Stomach (tissue), 4 donors: ENCODE results near the gene OR4S1.
"Not testable (repeated sequence)": the region's sequence is repeated elsewhere in the genome, so short reads cannot be mapped to it uniquely, and the experiment has no call there.

ENCODE experiments used
- POLR2A ChIP-seq, 4 donors: fragments of 450-650 bp; IDR thresholded peaks; one replicate each; pipeline ENCODE4 v1.6.1; 2016; ENCODE audit warnings: antibody characterized with exemption in 4 of 4, control low read depth in 2 of 4, mild to moderate bottlenecking in 1 of 4, moderate library complexity in 1 of 4
- TF ChIP-seq, protein P1 (sequence below), 7 experiments: fragments of 450-650 bp in 4 of 7; fragments of 200-600 bp in 3 of 7; sonication (generic) in 3 of 7; IDR thresholded peaks; one replicate each; pipeline ENCODE4 v1.5.1; 2016 to 2019; ENCODE audit warnings: antibody characterized with exemption in 7 of 7, control low read depth in 2 of 7, mild to moderate bottlenecking in 1 of 7

DNA sequence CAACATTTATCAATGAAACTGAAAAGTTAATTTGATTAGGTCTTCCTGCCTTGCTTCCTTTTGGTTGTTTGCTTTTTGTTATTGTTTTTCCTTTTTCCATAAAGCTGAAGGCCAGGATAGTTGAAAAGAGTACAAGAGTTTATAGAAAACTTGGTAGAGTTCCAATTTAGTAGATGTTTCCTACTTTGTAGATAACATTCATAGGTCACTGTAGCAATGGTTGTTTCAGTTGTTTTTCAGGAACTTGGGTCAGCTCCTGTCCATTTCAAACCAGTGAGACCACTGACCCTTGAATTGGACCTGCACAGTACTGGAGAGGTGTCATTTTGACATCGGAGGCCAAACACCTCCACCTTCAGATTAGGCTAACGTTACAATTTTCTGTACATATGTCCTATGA is 13.8 kb downstream of the OR4S1 start:
- TF ChIP-seq, protein P1, sequence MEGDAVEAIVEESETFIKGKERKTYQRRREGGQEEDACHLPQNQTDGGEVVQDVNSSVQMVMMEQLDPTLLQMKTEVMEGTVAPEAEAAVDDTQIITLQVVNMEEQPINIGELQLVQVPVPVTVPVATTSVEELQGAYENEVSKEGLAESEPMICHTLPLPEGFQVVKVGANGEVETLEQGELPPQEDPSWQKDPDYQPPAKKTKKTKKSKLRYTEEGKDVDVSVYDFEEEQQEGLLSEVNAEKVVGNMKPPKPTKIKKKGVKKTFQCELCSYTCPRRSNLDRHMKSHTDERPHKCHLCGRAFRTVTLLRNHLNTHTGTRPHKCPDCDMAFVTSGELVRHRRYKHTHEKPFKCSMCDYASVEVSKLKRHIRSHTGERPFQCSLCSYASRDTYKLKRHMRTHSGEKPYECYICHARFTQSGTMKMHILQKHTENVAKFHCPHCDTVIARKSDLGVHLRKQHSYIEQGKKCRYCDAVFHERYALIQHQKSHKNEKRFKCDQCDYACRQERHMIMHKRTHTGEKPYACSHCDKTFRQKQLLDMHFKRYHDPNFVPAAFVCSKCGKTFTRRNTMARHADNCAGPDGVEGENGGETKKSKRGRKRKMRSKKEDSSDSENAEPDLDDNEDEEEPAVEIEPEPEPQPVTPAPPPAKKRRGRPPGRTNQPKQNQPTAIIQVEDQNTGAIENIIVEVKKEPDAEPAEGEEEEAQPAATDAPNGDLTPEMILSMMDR (IDR thresholded peaks at IDR 0.05): not testable (repeated sequence)
- TF ChIP-seq POLR2A (IDR thresholded peaks at IDR 0.05): not testable (repeated sequence)
